Coronary artery (tissue), 2 donors: Measurements from ENCODE around the gene LRRC31.

ENCODE experiments used
- DNase-seq: peaks from one replicate; pipeline ENCODE4 v3.0.0-alpha.2; 2017; ENCODE audit warnings: low spot score
- H3K27ac ChIP-seq, 2 donors: fragments of 200-600 bp; sonication (generic); one replicate each; pipeline ENCODE4 v1.5.1; 2016 to 2019
- H3K4me3 ChIP-seq: fragments of 200-600 bp; sonication (generic); 2 replicates; pipeline ENCODE4 v1.5.1; 2016; ENCODE audit warnings: mild to moderate bottlenecking, moderate library complexity
- TF ChIP-seq, protein P1 (sequence below): fragments of 200-600 bp; sonication (generic); IDR thresholded peaks from one replicate; pipeline ENCODE4 v1.5.1; 2019; ENCODE audit warnings: antibody characterized with exemption

The LRRC31 gene

DNA sequence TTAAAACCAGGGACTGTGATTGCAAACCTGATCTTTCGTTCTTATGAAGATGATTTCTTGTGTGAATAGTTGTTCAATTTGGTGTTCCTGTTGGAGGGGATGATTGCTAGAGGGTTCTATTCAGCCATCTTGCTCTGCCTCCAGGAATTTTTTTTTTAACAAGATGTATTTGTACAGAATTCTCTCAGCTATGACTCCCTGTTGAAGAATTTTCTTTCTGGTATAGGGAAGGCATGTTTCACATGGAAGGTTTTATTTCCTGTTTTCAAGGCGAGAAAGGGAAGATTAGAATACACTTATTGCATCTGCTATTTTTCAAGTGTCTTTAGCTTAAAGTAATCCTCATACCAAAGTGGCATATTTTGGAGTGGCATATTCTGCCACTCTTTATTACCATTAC, 51.4 kb downstream of the LRRC31 start:
- DNase-seq: no peak
- H3K27ac ChIP-seq: no peak overlapping the region
- TF ChIP-seq, protein P1, sequence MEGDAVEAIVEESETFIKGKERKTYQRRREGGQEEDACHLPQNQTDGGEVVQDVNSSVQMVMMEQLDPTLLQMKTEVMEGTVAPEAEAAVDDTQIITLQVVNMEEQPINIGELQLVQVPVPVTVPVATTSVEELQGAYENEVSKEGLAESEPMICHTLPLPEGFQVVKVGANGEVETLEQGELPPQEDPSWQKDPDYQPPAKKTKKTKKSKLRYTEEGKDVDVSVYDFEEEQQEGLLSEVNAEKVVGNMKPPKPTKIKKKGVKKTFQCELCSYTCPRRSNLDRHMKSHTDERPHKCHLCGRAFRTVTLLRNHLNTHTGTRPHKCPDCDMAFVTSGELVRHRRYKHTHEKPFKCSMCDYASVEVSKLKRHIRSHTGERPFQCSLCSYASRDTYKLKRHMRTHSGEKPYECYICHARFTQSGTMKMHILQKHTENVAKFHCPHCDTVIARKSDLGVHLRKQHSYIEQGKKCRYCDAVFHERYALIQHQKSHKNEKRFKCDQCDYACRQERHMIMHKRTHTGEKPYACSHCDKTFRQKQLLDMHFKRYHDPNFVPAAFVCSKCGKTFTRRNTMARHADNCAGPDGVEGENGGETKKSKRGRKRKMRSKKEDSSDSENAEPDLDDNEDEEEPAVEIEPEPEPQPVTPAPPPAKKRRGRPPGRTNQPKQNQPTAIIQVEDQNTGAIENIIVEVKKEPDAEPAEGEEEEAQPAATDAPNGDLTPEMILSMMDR: no peak
- H3K4me3 ChIP-seq: no peak overlapping the region

DNA sequence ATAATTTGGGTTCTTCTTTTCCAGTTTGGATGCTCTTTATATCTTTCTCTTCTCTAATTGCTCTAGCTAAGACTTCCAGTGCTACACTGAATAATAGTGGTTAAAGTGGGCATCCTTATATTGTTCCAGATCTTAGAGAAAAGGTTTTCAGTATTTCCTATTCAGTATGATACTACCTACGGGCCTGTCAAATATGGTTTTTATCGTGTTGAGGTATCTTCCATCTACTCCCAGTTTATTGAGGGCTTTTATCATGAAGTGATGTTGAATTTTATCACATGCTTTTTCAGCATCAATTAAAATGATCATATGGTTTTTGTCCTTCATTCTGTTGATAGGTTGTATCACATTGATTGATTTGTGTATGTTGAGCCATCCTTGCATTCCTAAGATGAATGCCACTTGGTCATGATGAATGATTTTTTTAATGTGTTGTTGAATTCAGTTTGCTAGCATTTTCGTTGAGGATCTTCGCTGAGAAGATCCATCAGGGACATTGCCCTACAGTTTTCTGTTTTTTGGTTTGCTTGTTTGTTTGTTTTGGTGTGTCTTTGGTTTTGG, 54.1 kb downstream of the LRRC31 start:
- DNase-seq: no peak
- TF ChIP-seq, protein P1: no peak
- no peak overlapping the region for H3K4me3 ChIP-seq
- no peak overlapping the region for H3K27ac ChIP-seq

DNA sequence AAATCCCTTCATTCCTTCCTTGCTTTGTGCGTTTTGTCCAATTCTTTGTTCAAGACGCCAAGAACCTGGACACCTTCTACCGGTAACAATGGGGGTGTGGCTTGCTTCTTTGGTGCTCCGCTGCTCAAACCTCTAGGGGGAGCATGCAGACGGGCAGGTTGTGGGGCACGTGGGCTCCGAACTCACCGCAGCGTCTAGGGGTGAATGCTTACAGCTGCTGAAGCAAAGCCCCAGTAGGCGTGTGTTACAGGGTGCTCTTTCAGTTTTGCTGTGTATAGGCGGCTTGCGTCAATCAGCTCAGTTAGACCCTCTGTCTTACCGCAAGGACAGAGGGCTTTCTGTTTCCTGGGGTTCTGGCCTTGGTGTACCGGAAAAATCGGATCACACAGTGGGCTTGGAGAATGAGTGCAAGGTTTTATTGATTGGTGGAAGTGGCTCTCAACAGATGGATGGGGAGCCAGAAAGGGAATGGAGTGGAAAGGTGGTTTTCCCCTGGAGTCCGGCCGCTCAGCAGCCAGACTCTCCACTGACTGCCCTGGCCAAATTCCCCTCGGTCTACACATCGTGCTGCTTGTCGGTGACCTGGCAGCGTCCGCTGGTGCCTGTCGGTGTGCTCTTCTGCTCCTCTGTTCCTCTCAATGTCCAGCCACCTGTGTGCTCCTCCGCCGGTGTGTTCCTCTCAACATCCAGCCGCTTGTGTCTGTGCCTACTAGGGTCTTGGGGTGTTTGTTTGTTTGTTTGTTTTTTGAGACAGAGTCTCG, 55.8 kb downstream of the LRRC31 start:
- no peak for DNase-seq
- Histone ChIP-seq H3K27ac (no peak overlapping the region), H3K4me3 (peak overlapping the region; percentile 82)
- TF ChIP-seq, protein P1: no peak

DNA sequence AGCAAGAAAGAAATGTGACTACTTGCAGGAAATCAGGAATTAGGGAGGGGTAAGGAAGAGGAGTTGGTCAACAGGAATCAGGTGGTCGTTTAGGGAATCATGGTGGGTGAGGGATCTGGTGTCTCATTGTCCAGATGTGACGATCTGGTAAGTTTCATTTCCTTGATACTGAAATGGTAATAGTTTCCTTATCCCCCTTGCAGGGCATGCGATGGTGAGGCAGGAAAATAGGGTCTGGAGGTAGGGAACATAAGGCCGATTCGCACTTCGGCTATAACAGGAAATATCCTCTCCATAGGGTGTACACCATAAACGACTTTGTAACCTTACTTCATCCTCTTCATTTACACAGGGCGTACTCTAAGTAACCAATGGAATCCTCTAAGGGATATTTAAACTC, 56.5 kb downstream of the LRRC31 start:
- DNase-seq: no peak
- no peak overlapping the region for H3K27ac ChIP-seq
- H3K4me3 ChIP-seq: peak overlapping the region; percentile 82
- TF ChIP-seq, protein P1: no peak

DNA sequence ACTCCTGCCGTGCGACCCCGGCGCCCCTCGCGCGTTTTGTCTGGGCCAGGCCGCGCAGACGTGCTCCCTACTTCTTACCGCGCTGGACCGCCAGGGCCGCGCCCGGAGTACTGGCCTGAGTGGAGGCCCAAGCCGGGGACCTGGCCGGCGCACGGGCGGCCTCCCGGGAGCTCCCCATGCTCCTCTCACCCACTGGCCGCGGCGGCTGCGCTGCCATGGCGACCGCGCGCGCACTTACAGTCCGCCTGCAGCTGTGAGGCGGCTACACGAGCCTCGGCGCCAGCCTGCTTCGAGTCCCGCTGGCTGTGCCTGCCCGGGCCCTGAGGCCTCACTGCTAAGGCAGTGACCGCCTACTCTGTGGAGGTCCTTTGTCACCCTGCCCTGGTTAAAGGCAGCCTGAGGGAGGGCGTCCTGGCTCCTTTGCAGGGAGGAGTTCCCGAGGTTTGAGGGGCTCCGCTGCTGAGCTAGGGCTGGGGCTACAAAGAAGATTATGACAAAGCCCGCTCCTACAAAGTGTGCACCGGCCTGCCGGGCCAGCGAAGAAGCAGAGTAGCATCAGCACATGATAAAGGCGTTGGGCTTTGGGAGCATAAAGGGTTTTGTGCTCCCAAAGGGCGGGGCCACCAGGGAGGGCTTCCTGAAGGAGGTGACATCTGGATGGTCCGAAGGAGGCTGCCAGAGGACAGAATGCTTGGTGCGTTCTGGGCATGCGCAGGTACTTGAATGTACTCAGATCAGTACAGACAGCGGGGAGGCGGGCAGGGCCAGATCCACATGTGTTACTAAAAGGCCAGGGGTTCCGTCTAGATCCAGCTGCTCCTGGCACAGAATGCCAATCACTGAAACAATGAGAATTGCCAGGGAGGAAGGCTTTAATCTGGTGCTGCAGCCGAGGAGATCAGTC, 57.2 kb downstream of the LRRC31 start, which contains the start of the genes LRRC34 and LRRIQ4:
TSS of gene LRRC34 (minus strand) at position 573 of the 904 bp plus-strand sequence. CDS start at position 217, 356 bp downstream.
TSS of gene LRRIQ4 (plus strand) at position 539 of the 904 bp plus-strand sequence. CDS start 9,052 bp downstream, outside the sequence.
- TF ChIP-seq, protein P1: no peak
- DNase-seq: peak; percentile 81
- H3K27ac ChIP-seq: peak within 1 kb of the TSS; percentile 64 to 82
- H3K4me3 ChIP-seq: peak within 1 kb of the TSS; percentile 82

DNA sequence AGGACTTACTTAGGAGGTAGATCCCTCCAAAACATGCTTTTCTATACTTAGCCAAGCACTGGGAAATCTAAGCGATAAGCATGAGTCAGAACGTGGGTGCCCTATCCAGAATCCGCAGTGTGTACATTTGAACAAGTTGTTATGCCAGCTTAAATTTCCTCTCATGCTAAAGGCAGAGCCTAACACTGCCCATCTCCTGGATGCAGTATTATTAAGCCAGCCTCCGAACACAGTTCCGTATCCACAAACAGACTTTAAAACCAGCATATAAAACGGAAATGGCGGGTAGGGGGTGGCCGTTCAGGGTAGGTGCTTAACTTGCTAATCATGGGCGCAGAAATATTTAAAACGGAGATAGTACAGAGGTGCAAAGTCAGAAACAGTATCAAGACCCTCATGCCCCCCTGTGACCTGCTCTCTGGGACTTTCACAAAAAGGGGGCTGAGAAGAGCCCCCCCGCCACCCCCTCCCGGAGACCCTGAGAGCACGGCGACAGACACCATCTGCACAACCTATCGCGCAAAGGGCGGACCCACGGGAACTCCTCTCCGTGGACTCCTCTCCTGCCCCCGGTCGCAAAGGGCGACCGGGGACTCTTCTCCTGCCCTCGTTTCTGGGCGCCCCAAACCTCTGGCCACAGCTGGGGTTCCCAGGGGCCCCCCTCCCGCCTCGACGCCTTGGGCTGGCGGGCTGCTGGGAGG, 58.0 kb downstream of the LRRC31 start:
- TF ChIP-seq, protein P1: no peak
- Histone ChIP-seq H3K4me3 (peak overlapping the region; percentile 82), H3K27ac (peak overlapping the region; percentile 64 to 82)
- no peak for DNase-seq
